SW 1271 (cell line): ENCODE data around the gene PPP1R13B.

Experiments used
- DNase-seq, 2 experiments: peaks; one replicate each; lab custom pipeline; 2025; lab: John Stamatoyannopoulos, UW

Gene PPP1R13B

DNA sequence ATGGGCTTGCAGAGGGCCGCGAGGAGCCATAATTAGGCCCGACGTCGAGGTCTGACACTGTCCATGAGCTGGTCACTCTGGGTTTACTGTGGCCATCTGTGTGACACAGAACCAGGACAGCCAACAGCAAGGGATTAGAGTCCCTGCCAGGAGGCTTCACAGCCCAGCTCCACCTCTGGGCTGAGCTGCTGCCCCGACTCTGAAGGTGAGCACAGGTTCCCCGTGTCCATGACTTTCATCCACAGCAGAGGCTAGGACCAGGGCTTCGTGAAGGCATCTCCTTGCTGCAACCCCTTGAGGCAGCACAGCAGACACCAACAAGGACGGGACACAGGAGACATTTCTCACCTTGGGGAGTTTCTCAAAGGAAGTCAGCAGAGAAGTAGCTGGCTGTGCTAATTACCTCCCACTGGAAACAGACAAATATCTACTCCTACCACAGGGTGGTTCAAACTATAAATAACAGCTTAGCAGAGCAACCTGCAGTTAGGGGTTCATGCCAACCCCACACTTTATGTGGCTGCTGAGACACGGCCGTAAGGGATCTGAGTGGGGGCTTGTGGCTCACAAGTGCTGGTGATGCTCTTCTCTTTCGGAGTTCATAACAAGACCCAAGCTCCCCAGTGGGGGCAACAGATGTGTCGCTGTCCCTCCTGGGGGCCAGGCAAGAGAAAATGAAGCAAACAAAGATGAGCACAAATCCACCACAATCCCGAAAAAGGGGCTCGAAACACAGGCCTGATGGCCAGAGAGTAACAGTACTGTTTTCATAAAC is 102.6 kb downstream of the PPP1R13B start:
- DNase-seq: no peak

DNA sequence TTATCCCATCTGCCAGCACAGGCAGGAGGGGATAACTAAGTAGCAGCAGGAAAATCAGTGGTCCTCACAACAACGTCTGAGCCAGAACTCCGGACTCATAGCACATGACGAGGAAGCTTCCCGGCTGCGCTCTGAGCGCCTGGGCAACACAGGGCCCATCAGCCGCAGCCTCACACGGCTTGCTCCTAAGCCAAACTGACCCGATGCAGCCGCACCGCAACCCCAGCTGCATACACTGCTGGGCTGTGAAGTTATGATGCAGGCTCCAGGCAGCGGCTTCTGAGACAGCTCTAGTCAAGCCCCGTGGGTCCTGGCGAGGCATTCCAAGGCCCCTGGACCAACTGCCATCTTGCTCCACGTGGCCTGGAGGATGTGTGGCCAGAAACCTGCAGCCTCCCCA is 103.7 kb downstream of the PPP1R13B start:
- no peak for DNase-seq

DNA sequence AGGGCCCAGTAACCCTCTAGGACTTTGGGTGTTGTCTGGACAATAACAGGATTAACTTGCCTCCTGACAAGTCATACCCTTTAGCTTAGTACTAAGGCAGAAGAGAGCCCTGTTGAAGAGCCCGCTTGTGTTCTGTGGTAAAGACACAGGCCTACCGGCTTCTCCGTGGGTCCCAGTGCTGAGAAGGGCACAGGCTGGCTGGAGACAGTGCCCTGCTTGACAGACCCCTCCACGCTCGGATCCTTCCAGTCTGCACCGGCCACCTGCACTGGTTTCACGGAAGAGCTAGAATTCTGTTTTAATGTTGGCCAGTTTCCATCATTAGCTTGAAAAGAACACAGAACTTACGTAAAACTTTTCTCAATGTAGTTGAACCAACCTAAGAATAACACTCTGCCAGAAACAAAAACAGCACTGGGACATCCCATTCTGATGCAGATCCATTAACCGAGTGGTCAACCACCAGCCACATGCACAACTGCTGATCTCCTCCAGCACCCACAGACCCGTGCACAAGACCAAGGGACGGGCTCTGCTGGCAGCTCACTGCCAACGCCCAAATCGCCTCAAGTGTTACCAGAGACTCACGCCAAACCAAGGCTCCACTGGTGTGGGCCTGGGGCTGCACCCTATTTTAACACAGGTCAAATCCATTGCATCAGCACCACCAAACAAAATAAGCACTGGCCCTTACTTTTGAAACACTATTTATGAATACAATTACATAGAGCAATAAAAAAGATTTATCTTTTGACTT is 104.7 kb downstream of the PPP1R13B start:
- DNase-seq: no peak

DNA sequence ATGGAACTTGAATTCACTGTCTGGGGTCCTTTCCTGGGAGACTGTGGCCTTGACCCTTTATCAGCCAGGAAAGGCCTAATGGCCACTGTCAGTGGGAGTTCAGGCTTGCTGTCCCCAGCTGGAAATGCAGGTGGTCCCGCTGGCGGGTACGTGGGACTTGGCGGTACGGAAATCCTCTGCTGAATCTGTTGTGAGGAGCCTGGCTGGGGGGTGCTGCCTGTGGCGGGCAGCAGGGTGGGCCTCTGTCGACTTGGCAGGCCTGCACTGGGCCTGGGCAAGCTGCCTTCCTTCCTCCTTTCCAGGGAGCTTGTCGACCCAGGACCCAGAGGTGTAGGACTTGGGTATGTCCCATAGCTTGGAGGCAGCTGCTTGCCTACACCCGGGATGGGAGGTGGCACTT is 105.5 kb downstream of the PPP1R13B start:
- DNase-seq: no peak

DNA sequence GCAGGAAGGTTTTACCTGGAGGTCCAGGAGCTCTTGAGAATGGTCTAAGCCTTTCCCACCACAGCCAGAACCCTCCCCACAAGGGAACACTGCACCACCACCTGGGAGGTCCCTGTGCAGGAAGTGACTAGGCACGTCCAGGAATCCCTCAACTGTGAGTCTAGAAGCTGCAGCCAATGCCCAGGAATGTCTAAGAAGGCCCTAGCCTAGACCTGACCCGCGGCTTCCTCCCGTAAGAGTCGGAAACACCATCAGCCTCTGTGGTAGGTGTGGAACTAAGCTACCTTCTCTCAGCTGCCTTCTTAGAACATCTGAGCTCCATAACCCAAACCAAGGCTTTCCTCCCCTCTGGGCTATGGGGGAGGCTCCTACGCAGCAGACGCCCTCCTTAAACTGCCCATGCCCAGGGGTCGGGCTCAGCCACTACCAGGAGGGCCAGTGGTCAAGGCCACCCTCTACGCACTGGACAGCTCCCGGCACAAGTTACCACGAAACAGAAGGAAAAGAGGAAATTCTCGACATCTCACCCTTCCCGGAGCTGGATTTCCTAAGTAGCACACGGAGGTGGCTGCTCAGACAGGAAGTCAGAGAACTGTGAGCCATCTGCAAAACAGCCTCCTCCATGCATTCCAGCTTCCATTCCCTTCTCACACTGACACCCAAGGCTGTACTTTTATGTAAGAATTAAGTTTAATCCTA is 106.2 kb downstream of the PPP1R13B start:
- DNase-seq: no peak

DNA sequence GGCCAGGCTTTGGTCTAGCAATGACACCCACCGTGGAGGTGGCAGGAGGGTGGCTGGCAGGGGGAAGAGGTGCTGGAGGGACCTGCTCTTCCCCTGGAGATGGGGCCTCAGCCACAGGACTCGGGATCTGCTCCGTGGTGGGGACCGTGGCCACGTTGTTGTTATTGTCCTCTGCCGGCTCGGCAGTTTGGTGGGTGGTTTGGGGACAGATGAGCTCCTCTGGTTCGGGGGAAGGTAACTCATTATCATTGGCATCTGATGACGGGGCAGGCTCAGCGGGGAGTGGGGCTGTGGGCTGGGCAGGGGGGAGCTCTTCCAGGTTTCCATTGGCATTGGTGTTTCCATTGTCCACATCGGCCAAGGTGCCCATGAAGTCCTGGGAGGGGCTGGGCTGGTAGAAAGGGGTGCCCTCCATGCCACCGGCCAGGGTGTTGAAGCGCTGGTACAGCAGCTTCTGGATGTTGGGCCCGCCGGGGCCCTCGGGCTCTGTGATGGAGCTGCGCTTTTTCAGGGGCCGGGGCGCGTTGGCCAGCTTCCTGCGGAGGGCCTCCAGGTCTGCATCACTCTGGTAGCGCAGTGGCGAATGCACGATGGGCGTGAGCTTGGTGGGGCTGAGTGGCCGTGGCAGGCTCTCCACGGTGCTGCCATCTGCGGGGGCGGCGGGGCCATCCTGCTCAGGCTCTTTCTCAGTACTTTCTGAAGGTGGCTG is 107.4 kb downstream of the PPP1R13B start:
- no peak for DNase-seq

DNA sequence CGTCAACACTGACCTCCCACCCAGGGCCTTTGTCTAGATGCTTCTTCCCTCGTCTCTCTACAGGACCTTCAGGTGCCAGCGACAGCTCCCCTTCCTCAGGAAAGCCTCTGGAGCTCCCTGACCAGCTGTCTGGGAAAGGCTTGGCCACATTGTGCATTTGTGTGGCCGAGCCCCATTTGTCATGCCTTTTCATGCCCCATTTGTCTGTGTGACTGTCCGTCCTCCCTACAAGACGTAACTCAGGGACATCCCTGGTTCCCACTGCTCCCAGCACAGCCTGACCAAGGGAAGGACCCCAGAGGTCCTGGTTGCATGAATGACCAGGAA is 107.9 kb downstream of the PPP1R13B start:
- no peak for DNase-seq

DNA sequence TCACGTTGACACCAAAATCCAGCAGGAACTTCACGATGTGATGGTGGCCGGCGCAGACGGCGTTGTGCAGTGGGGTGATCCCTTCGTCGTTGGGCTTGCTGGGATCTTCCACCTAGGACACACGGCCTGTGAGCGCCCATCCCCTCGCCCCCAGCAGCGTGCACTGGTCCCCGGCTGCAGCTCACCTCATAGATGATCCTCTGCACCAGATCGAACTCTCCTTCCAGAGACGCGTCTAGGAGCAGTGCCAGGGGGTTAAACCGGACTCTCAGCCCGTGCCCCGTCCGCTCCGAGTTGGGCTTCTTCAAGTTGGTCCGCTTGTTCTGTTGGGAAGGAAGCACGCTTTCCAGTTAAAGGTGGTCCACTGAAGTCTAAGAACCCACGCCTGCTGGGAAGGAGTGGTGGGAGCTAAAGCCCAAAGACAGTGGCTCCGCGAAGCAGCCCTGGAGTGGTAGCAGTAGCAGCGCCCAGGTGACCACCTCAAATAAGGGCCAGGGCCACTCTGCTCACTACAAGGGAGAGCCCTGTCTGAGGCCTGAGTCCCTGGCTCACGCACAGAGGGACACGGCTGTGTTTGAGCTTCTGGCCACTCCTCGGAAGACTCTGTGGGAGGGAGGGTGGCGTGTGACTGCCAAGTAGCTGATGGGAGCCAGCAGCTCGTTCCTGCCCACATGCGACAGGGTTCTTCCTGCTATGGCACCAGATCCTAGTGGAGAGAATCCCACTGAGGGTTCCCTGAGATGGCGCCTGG is 108.5 kb downstream of the PPP1R13B start:
- no peak for DNase-seq

DNA sequence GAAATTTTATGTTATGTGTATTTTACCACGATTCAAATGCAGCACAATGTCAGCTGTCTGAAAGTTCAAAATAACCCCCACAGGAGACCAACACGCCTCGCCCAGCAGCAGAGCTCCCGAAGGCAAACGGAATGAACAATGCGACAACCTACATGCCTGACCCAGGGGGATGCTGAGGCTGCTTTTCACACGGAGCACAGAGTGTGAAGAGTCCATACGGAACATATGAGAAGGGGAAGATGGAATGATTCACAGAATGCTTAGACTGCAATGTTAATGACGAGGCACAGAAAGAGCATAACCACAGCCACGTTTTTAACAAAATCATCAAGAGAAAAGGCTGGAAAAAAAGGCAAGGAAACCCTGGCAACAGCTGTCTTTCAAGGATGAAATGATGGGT is 109.2 kb downstream of the PPP1R13B start:
- no peak for DNase-seq

DNA sequence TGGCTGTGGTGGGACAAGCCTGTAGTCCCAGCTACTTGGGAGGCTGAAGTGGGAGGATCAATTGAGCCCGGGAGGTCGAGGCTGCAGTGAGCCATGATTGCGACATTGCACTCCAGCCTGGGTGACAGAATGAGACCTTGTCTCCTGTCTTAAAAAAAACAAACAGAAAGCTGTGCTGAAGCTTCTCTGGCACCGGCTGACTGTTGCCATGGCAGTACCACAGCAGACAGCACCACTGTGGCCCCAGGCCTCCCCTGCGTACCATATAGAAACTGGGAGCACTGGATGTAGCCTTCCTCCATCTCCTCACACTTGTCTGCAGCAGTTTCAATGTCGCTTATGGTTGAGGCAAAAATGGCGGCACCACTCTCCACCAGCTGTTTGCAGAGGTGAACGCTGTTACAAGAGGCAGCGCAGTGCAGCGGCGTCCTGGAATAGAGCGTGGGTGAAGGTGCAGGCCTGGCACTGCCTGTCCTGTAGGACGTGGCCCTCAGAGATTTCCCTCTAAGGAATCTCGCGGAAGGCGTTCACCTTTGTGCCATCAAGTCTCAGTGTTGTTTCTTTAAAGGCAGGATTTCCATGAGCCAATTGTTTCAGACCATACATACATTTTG is 109.8 kb downstream of the PPP1R13B start:
- DNase-seq: no peak

DNA sequence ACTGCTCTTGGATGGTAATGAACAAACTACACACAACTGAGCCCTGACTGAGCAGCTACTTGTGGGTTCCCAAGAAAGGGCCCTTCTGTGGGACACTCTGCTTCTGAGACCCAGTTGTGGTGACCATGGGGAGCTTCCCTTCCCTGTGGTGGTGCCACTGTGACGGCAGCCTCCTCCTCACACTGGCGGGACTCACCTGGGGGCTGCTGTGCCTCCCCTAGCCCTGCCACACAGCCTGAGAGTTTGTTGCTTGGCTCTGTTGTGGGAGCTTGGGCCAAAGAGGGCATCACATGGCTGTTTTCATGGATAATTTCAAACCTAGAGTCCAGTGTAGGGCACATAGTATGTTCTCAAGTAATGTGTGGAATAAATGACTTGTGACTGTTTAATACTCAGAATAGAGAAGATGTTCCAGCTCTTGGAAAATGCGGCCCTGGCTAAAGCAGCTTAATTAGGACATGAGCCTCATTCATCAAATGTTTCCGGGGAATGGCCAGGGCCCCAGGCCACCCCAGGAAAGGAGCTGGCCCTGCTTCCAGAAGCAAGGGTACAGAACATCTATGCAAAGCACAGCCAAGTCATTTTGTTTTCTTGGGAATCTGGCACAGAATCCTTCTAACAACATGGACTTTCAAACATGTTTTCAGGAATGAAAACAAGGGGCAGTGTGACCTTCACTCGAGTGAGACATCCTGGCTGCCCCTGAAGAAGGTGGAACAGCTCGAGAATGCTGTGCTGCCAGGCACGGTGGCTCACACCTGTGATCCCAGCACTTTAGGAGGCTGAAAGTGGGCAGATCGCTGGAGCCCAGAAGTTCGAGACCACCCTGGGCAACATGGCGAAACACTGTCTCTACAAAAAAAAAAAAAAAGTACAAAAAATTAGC is 110.6 kb downstream of the PPP1R13B start:
- DNase-seq: no peak

DNA sequence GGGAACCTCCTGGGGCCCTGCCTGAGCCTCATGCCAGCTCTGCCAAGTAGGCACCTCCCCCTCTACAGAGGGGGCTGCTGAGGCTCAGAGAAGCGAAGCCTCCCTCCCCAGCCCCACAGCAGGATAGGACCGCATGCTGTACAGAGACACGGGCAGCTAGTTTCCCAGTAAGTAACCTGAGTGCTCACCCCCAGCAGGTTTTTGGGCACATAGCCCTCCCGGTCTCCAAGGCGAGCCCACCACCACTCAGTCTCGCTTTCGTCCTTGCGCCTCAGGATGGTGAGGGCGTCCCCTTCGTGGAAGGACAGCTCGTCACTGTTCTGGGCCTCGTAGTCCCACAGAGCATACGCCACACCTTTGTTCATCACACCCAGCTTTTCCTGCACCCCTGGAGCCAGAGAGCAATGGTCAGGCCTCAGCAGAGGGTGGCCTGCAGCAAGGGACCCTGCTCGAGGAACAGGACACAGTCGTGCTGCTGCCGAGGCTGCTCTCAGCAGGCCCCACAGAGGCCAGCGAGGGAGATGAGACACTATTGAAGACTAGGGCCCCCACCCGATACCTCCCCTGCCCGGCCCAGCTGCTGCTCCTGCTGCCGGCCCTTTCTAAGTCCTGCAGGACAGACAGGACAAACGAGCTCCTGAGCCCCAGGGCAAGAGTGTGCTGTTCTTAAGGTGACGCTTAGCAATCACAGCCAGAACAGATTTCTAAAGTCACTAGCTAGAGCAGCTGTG is 111.4 kb downstream of the PPP1R13B start:
- DNase-seq: no peak

DNA sequence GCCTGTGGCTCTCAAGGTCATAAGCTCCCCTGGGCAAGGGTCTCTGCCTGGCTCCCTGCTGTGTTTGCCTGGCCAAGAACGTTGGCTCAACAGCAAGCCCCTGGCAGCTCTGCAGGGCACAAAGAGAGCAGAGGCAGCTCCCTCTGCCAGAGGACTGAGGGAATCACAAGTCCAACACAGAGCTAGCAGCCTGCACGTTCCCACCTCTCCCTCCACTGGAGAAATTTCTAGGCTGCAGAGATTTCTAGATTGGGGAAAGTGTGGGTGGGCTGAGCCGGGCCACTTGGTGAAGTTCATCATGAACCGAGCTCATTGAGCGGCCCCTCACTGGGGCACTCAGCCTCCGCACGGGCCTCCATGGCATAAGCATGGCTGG is 111.9 kb downstream of the PPP1R13B start:
- DNase-seq: no peak

DNA sequence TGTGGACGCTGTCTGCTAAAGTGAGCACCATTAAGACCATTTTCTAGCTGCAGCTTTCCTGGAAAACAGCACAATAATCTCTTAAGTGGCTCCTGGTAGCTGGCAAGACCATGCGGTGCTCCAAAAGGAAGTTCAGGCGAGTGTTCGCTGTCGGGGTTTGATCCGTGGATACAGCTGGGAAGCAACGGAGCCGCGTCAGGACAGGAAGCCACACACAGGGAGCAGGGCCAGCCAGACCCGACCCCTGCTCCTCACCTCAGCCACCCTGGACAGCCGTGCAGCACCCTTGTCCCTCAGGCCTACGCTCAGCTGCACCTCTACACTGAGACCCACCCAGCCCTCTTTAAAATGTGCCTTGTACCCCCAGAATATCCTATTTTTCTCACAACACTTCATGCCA is 112.4 kb downstream of the PPP1R13B start:
- DNase-seq: no peak

DNA sequence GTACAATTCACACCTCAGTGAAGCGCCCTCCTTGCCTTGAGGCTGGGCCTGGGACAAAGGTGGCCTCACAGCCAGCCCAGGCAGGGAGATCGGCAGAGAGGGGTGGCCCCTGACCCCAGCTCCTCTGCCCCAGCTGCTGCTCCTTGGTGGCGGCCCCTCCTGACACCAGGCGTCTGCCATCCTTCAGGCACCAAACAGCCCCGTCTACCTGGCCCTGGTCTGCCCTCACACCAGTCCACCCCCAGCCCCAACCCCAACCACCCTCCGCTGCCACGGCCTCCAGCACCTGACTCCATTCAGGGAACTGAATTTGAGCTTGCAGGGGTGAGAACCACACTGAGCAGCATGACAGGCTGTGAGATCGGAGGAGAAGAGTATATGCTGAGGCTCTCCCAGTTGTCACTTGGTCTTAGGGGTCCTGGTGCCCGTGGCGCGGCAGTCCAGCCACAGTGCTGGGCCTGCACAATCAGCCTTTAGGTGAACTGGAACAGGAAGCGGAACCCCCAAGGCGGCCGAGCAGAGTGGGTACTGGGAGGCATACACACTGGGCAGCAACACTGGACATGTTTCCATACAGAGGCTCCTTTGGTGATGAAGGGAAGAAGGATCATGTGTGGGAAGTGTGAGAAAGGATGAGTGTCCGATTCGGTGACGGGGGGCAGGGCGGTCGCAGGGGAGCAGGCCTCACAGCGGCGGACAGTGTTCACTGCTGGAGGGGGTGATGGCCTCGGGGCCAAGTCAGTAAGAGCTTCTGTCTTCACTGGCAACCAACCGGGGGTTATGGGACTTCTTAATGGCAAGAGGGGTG is 113.1 kb downstream of the PPP1R13B start:
- DNase-seq: no peak

DNA sequence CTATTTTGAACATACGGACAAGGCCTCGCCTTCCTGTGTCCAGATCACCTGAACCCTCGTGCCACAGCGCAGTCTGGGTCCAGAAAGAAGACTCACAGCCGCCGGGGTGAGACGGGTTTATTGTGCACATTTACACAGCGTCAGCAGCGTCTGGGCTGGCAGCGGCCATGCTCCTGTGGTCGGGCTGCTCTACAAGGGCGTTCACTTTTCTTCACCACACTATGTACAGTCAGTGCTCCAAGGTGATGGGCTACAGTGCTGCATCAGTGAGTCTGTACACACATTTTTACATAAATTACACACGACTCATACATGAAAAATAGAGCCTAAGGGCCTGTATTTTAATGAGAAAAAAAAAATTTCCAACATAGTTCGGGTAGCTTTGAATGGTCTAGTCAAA is 113.7 kb downstream of the PPP1R13B start:
- no peak for DNase-seq

DNA sequence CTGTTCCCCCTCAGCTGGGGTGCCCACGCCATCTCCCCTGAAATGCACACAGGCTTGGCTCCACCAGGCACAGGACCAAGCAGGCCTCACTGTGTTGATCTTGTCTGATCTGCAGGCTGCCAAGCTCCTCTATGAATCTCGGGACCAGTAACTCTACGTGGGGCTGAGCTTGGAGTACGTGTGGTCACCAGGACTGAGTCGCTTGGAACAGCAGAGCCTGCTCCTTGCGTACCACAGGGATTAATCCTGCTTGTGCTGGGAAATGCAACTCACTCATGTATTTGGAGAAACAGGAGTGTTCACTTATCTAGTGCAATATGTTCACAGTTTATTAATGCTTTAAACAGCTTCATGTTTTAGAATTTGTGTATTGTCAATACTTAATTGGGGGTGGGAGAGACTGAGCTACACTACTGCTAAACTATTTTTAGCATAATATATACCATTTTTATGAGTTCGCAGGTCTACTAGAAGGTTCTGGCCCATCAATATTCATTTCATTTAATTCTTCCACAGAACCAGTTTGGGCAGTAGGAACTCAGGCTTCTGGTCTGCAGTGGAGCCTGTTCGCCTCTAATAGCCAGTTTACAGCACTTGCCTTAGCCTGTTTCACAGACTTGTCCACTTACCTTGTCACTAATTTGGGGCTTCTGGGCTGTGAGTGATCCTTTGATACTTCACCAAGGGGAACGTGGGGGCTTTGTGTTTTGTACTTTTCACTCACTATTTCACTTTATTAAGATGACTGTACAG is 114.3 kb downstream of the PPP1R13B start:
- DNase-seq: no peak
